22Rv1 (cell line): Measurements from ENCODE around the gene MED12.

Experiments used
- H3K27ac ChIP-seq: fragments of 450-650 bp; 2 replicates; pipeline ENCODE4 v1.5.1; 2017
- CTCF ChIP-seq: fragments of 450-650 bp; IDR thresholded peaks from 2 replicates; pipeline ENCODE4 v1.5.1; 2017; ENCODE audit warnings: mild to moderate bottlenecking
- ZFX ChIP-seq: fragments of 450-650 bp; IDR thresholded peaks from 2 replicates; pipeline ENCODE4 v1.6.1; 2017; ENCODE audit warnings: antibody characterized with exemption, borderline replicate concordance

Gene MED12

GRCh38 chrX:71160475-71160874 is 42.1 kb downstream of the MED12 start:
- H3K27ac ChIP-seq: no peak overlapping the region
- TF ChIP-seq ZFX: no peak
- no peak for TF ChIP-seq CTCF

- no peak overlapping the region for H3K27ac ChIP-seq
- TF ChIP-seq CTCF: no peak
Measured at GRCh38 chrX:71162981-71163380, 44.6 kb downstream of the MED12 start.

- no peak overlapping the region for H3K27ac ChIP-seq
- TF ChIP-seq ZFX (no peak), CTCF (no peak)
Measured at GRCh38 chrX:71164071-71164470, 45.7 kb downstream of the MED12 start.

GRCh38 chrX:71166461-71166860 is 48.1 kb downstream of the MED12 start:
- TF ChIP-seq CTCF: no peak
- no peak for TF ChIP-seq ZFX
- H3K27ac ChIP-seq: no peak overlapping the region

- H3K27ac ChIP-seq: no peak overlapping the region
- TF ChIP-seq CTCF (no peak), ZFX (no peak)
Measured at GRCh38 chrX:71167031-71167781, 48.8 kb downstream of the MED12 start.

GRCh38 chrX:71168134-71168533 is 49.7 kb downstream of the MED12 start:
- TF ChIP-seq CTCF (no peak), ZFX (no peak)
- H3K27ac ChIP-seq: no peak overlapping the region

- no peak for TF ChIP-seq ZFX
- no peak for TF ChIP-seq CTCF
- no peak overlapping the region for H3K27ac ChIP-seq
Measured at GRCh38 chrX:71169586-71169985, 51.2 kb downstream of the MED12 start.
